Measurements from ENCODE around the gene RSRC1. TPM values are rescaled to one million over a fixed set of nuclear protein-coding genes. Genes with fewer than 3 reads are reported as not detected.

The RSRC1 gene
- total and polyA plus RNA-seq, 2 donors (not counting 1 experiment from before 2014, with no cell fraction given): 12.6 to 43.1 TPM

DNA sequence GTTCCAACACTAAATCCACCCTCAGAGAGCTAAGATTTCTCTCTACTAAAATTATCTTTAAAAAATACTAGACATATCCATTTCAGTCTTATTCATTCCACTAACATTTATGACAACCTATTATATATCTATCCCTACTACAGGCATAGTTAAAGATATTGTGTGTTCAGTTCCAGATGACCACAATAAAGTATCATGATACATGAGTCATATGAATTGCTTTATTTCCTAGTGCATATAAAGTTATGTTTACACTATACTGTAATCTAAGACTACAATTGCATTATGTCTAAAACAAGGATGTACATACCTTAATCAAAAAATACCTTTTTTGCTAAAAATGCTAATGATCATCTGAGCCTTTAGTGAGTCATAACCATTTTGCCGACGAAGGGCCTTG lies 23.1 kb upstream of the RSRC1 start:
- no peaks in the 10 kb centered on the region for H3K9me3 ChIP-seq (ENCODE audit: control insufficient read depth, insufficient read depth, low read depth, low read length)
- no peaks in the 10 kb centered on the region for H3K27me3 ChIP-seq (ENCODE audit: control insufficient read depth, insufficient read depth, low read length)
- no peaks in the 10 kb centered on the region for H3K79me2 ChIP-seq (ENCODE audit: control insufficient read depth, insufficient read depth, low read length)
- H3K27ac ChIP-seq (ENCODE audit: insufficient read depth, low read length): no peak overlapping the region
- H3K4me1 ChIP-seq (ENCODE audit: control insufficient read depth, extremely low read depth, insufficient read depth, low read length): no peaks in the 10 kb centered on the region
- H3K4me3 ChIP-seq (replicated peaks in 1 of 4; ENCODE audit: control extremely low read depth in 1 of 4, insufficient read depth in 1 of 4, low read depth in 3 of 4, low read length in 4 of 4): no peak overlapping the region
- H3K9ac ChIP-seq (ENCODE audit: insufficient read depth, low read length): no peak overlapping the region
- no peak overlapping the region for H3K4me2 ChIP-seq (ENCODE audit: extremely low read depth, insufficient read depth, low read length)
- no peak for DNase-seq (ENCODE audit: low read depth in 2 of 2)
- TF ChIP-seq, protein P1, sequence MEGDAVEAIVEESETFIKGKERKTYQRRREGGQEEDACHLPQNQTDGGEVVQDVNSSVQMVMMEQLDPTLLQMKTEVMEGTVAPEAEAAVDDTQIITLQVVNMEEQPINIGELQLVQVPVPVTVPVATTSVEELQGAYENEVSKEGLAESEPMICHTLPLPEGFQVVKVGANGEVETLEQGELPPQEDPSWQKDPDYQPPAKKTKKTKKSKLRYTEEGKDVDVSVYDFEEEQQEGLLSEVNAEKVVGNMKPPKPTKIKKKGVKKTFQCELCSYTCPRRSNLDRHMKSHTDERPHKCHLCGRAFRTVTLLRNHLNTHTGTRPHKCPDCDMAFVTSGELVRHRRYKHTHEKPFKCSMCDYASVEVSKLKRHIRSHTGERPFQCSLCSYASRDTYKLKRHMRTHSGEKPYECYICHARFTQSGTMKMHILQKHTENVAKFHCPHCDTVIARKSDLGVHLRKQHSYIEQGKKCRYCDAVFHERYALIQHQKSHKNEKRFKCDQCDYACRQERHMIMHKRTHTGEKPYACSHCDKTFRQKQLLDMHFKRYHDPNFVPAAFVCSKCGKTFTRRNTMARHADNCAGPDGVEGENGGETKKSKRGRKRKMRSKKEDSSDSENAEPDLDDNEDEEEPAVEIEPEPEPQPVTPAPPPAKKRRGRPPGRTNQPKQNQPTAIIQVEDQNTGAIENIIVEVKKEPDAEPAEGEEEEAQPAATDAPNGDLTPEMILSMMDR (conservative IDR thresholded peaks at IDR 0.05 in 1 of 2, IDR thresholded peaks at IDR 0.05 in 1 of 2; ENCODE audit: low read depth in 1 of 2, low read length in 2 of 2): no peak
- TF ChIP-seq EZH2 (IDR thresholded peaks at IDR 0.05; ENCODE audit: low read length, missing control alignments): no peak
- no peaks in the 10 kb centered on the region for H4K20me1 ChIP-seq (ENCODE audit: control insufficient read depth, extremely low read depth, insufficient read depth, low read length)
- no peaks in the 10 kb centered on the region for H3K36me3 ChIP-seq (ENCODE audit: control insufficient read depth, insufficient read depth, low read length)
- no peak overlapping the region for H2AFZ ChIP-seq (ENCODE audit: low read length)

DNA sequence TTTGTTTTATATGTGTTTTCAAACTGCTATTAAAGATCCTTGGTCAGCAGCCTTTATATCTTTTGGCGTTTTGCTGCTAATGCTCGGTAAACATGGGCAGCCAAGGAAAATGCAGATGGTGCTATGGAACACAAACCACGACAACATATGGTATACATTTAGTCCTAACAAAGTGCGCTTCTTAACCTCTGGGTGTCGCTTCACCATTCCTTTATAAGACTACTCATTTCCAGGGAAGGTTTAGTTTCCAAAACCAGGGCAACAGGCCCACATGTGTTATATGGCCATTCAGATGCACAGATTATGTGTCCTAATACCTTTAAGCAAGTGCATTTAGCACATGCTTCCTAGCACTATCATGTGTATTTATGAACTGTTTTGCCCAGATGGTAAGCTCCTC lies 18.4 kb upstream of the RSRC1 start:
- TF ChIP-seq, protein P1 (conservative IDR thresholded peaks at IDR 0.05 in 1 of 2, IDR thresholded peaks at IDR 0.05 in 1 of 2; ENCODE audit: low read depth in 1 of 2, low read length in 2 of 2): peak; percentile 33 to 50
- no peak for TF ChIP-seq EZH2 (IDR thresholded peaks at IDR 0.05; ENCODE audit: low read length, missing control alignments)

DNA sequence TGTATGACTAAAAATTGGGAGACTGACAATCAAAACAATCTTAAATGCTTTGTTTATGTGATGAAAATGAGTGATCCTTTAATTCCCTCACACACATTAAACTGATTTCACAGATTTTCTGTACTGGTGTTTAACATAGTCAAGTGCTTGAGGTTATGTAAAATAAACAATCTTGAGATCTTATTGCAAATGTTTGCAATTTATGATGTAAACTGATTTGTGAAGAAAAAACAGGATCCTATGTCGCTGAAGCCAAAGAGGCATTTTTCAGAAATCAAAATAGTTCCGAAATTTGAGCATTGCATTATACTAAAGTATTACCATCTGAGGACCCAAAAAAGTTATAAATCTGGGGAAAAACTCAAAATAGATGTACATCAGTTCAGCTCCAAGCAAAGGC lies 16.4 kb upstream of the RSRC1 start:
- H3K9me3 ChIP-seq (ENCODE audit: control insufficient read depth, insufficient read depth, low read depth, low read length): no peaks in the 10 kb centered on the region
- H3K36me3 ChIP-seq (ENCODE audit: control insufficient read depth, insufficient read depth, low read length): no peaks in the 10 kb centered on the region
- H3K27ac ChIP-seq (ENCODE audit: insufficient read depth, low read length): no peak overlapping the region
- TF ChIP-seq, protein P1 (conservative IDR thresholded peaks at IDR 0.05 in 1 of 2, IDR thresholded peaks at IDR 0.05 in 1 of 2; ENCODE audit: low read depth in 1 of 2, low read length in 2 of 2): no peak
- no peak for TF ChIP-seq EZH2 (IDR thresholded peaks at IDR 0.05; ENCODE audit: low read length, missing control alignments)
- H3K27me3 ChIP-seq (ENCODE audit: control insufficient read depth, insufficient read depth, low read length): peaks cover 33% of the 10 kb centered on the region
- no peak for DNase-seq (ENCODE audit: low read depth in 2 of 2)
- no peak overlapping the region for H3K4me2 ChIP-seq (ENCODE audit: extremely low read depth, insufficient read depth, low read length)
- H3K4me1 ChIP-seq (ENCODE audit: control insufficient read depth, extremely low read depth, insufficient read depth, low read length): no peaks in the 10 kb centered on the region
- H2AFZ ChIP-seq (ENCODE audit: low read length): no peak overlapping the region
- H3K9ac ChIP-seq (ENCODE audit: insufficient read depth, low read length): no peak overlapping the region
- H3K4me3 ChIP-seq (replicated peaks in 1 of 4; ENCODE audit: control extremely low read depth in 1 of 4, insufficient read depth in 1 of 4, low read depth in 3 of 4, low read length in 4 of 4): no peak overlapping the region
- no peaks in the 10 kb centered on the region for H3K79me2 ChIP-seq (ENCODE audit: control insufficient read depth, insufficient read depth, low read length)
- H4K20me1 ChIP-seq (ENCODE audit: control insufficient read depth, extremely low read depth, insufficient read depth, low read length): no peaks in the 10 kb centered on the region

More for the DNA sequence above, 18.4 kb upstream of the RSRC1 start:
- Histone ChIP-seq H3K9ac (ENCODE audit: insufficient read depth, low read length) (no peak overlapping the region), H3K4me2 (ENCODE audit: extremely low read depth, insufficient read depth, low read length) (no peak overlapping the region), H3K4me3 (replicated peaks in 1 of 4; ENCODE audit: control extremely low read depth in 1 of 4, insufficient read depth in 1 of 4, low read depth in 3 of 4, low read length in 4 of 4) (no peak overlapping the region), H3K79me2 (ENCODE audit: control insufficient read depth, insufficient read depth, low read length) (no peaks in the 10 kb centered on the region), H2AFZ (ENCODE audit: low read length) (no peak overlapping the region), H4K20me1 (ENCODE audit: control insufficient read depth, extremely low read depth, insufficient read depth, low read length) (no peaks in the 10 kb centered on the region), H3K4me1 (ENCODE audit: control insufficient read depth, extremely low read depth, insufficient read depth, low read length) (no peaks in the 10 kb centered on the region), H3K27me3 (ENCODE audit: control insufficient read depth, insufficient read depth, low read length) (peaks cover 21% of the 10 kb centered on the region), H3K27ac (ENCODE audit: insufficient read depth, low read length) (no peak overlapping the region), H3K9me3 (ENCODE audit: control insufficient read depth, insufficient read depth, low read depth, low read length) (no peaks in the 10 kb centered on the region), H3K36me3 (ENCODE audit: control insufficient read depth, insufficient read depth, low read length) (no peaks in the 10 kb centered on the region)
- DNase-seq (ENCODE audit: low read depth in 2 of 2): peak in 1 of 2 donors; percentile 64
